Activated CD4-positive, alpha-beta T cell treated with anti-CD3 and anti-CD28 coated beads, Interleukin-2, amount 10 ng/mL, durations not matched to agents 7 days and 5 days (primary cell): Measurements from ENCODE around the gene ITPR1. TPM values are rescaled to one million over a fixed set of nuclear protein-coding genes. Genes with fewer than 3 reads are reported as not detected.

Experiments
- CTCF ChIA-PET: fragments of 350-600 bp; sonication (Branson Sonifier 250); formaldehyde crosslinking; loops from one replicate; lab custom pipeline; 2021; ENCODE audit warnings: antibody characterized with exemption; lab: Charles Lee
- POLR2A ChIA-PET: fragments of 350-600 bp; sonication (Branson Sonifier 250); formaldehyde crosslinking; loops from one replicate; lab custom pipeline; 2021; ENCODE audit warnings: antibody characterized with exemption; lab: Charles Lee
- DNase-seq: peaks from one replicate; pipeline ENCODE4 v3.0.0-alpha.2; 2020
- H3K27ac Mint-ChIP-seq: one replicate; pipeline ENCODE4 v1.8.0; 2021; ENCODE audit warnings: mild to moderate bottlenecking, moderate library complexity, mixed read lengths
- H3K27me3 Mint-ChIP-seq: one replicate; pipeline ENCODE4 v1.8.0; 2021; ENCODE audit warnings: mixed read lengths
- H3K36me3 Mint-ChIP-seq: one replicate; pipeline ENCODE4 v1.8.0; 2021; ENCODE audit warnings: low read depth, mixed read lengths
- H3K4me1 Mint-ChIP-seq: one replicate; pipeline ENCODE4 v1.8.0; 2021; ENCODE audit warnings: mixed read lengths
- H3K4me3 Mint-ChIP-seq: one replicate; pipeline ENCODE4 v1.8.0; 2021; ENCODE audit warnings: mild to moderate bottlenecking, moderate library complexity, mixed read lengths
- H3K9me3 Mint-ChIP-seq: one replicate; pipeline ENCODE4 v1.8.0; 2021; ENCODE audit warnings: mixed read lengths
- total RNA-seq, 2 experiments: library from RNA; stranded (reverse); gene quantifications; one replicate each; pipeline ENCODE4 v1.2.3, GENCODE V29; 2021

The ITPR1 gene
- total RNA-seq, 2 experiments from 2014 or later = 42.3 to 44.7 TPM

GRCh38 chr3:4684117-4684516, 191.0 kb downstream of the ITPR1 start:
- ChIA-PET CTCF (interaction anchor here (0.9 to 2.1 kb wide), 4 partner anchors 10 to 333 kb away, joined by 3 to 7 read pairs (median 3); no protein-coding TSS in a partner anchor), POLR2A (no interaction called here)
- Mint-ChIP-seq H3K4me3 (no peak overlapping the region), H3K4me1 (peaks cover 7% of the 10 kb centered on the region), H3K27me3 (no peaks in the 10 kb centered on the region), H3K27ac (no peak overlapping the region), H3K36me3 (peaks cover 54% of the 10 kb centered on the region), H3K9me3 (no peaks in the 10 kb centered on the region)
- no peak for DNase-seq

GRCh38 chr3:4684976-4685375, 191.8 kb downstream of the ITPR1 start:
- CTCF ChIA-PET = interaction anchor here (0.6 to 2.1 kb wide), 4 partner anchors 11 to 334 kb away, joined by 3 to 7 read pairs (median 3); no protein-coding TSS in a partner anchor
- POLR2A ChIA-PET = no interaction called here
- no peak overlapping the region for H3K27ac Mint-ChIP-seq
- no peaks in the 10 kb centered on the region for H3K27me3 Mint-ChIP-seq
- H3K36me3 Mint-ChIP-seq = peaks cover 57% of the 10 kb centered on the region
- no peak for DNase-seq
- peaks cover 3% of the 10 kb centered on the region for H3K9me3 Mint-ChIP-seq
- no peak overlapping the region for H3K4me3 Mint-ChIP-seq
- peaks cover 7% of the 10 kb centered on the region for H3K4me1 Mint-ChIP-seq

GRCh38 chr3:4685673-4686345, 192.7 kb downstream of the ITPR1 start:
- no peaks in the 10 kb centered on the region for H3K27me3 Mint-ChIP-seq
- DNase-seq = no peak
- H3K27ac Mint-ChIP-seq = no peak overlapping the region
- POLR2A ChIA-PET = no interaction called here
- CTCF ChIA-PET = interaction anchor here (0.6 to 1.7 kb wide), 3 partner anchors 25 to 897 kb away, joined by 3 to 4 read pairs (median 3); no protein-coding TSS in a partner anchor
- H3K9me3 Mint-ChIP-seq = peaks cover 3% of the 10 kb centered on the region
- no peak overlapping the region for H3K4me3 Mint-ChIP-seq
- H3K4me1 Mint-ChIP-seq = peaks cover 7% of the 10 kb centered on the region
- peaks cover 59% of the 10 kb centered on the region for H3K36me3 Mint-ChIP-seq

GRCh38 chr3:4686619-4687018, 193.5 kb downstream of the ITPR1 start:
- no peak overlapping the region for H3K27ac Mint-ChIP-seq

DNA sequence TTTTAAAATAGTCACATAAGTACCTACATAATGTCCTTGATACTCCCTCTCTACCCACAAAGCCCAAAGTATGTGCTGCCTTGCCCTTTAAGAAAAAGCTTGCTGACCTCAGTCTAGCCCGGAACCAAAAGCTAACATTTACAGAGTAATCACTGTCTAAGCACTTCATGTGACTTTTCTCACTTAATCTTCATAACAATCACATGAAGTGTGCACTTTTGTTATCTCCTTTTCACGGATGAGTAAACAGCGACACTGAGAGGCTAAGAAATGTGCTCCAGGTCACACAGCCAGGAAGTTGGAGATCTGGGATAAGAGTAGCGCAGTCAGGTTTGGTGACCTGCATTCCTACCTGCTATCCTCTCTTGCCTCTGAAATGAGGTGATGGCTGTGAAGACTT, 194.0 kb downstream of the ITPR1 start:
- no peaks in the 10 kb centered on the region for H3K27me3 Mint-ChIP-seq

More at GRCh38 chr3:4686619-4687018, 193.5 kb downstream of the ITPR1 start:
- Mint-ChIP-seq H3K4me3 (no peak overlapping the region), H3K36me3 (peaks cover 64% of the 10 kb centered on the region), H3K27me3 (no peaks in the 10 kb centered on the region), H3K4me1 (peaks cover 7% of the 10 kb centered on the region), H3K9me3 (peaks cover 3% of the 10 kb centered on the region)
- ChIA-PET CTCF (interaction anchor here (1.7 kb wide), 1 partner anchor 25 kb away, joined by 4 read pairs; no protein-coding TSS in a partner anchor), POLR2A (no interaction called here)
- DNase-seq = no peak

GRCh38 chr3:4687596-4687995, 194.4 kb downstream of the ITPR1 start:
- H3K9me3 Mint-ChIP-seq = peaks cover 3% of the 10 kb centered on the region
- H3K4me3 Mint-ChIP-seq = no peak overlapping the region
- peaks cover 7% of the 10 kb centered on the region for H3K4me1 Mint-ChIP-seq
- H3K36me3 Mint-ChIP-seq = peaks cover 70% of the 10 kb centered on the region
- POLR2A ChIA-PET = no interaction called here
- H3K27ac Mint-ChIP-seq = no peak overlapping the region
- DNase-seq = no peak
- no peaks in the 10 kb centered on the region for H3K27me3 Mint-ChIP-seq
- CTCF ChIA-PET = no interaction called here

More for the DNA sequence above, 194.0 kb downstream of the ITPR1 start:
- Mint-ChIP-seq H3K36me3 (peaks cover 66% of the 10 kb centered on the region), H3K27ac (no peak overlapping the region), H3K4me1 (peaks cover 7% of the 10 kb centered on the region), H3K4me3 (no peak overlapping the region), H3K9me3 (peaks cover 3% of the 10 kb centered on the region)
- DNase-seq = no peak
- POLR2A ChIA-PET = no interaction called here
- CTCF ChIA-PET = interaction anchor here (1.7 kb wide), 1 partner anchor 24 kb away, joined by 4 read pairs; no protein-coding TSS in a partner anchor

DNA sequence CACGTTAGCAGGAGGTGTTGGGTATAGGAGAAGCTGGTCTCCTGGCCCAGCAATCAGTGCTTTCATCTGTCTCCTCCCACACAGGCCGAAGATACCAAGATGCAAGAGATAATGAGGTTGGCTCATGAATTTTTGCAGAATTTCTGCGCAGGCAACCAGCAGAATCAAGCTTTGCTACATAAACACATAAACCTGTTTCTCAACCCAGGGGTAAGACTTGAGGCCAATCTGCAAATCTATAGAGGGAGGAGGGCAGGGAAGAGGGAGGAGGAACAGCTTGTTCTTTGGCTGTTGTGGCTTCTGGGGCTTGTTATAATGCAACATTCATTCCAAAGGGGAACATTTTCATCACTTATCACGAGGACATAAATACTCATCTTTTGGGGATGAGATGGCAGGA, 195.3 kb downstream of the ITPR1 start:
- ChIA-PET CTCF (no interaction called here), POLR2A (no interaction called here)
- Mint-ChIP-seq H3K4me3 (no peak overlapping the region), H3K27ac (no peak overlapping the region), H3K36me3 (peaks cover 70% of the 10 kb centered on the region), H3K9me3 (peaks cover 3% of the 10 kb centered on the region), H3K4me1 (peaks cover 6% of the 10 kb centered on the region), H3K27me3 (no peaks in the 10 kb centered on the region)
- no peak for DNase-seq

DNA sequence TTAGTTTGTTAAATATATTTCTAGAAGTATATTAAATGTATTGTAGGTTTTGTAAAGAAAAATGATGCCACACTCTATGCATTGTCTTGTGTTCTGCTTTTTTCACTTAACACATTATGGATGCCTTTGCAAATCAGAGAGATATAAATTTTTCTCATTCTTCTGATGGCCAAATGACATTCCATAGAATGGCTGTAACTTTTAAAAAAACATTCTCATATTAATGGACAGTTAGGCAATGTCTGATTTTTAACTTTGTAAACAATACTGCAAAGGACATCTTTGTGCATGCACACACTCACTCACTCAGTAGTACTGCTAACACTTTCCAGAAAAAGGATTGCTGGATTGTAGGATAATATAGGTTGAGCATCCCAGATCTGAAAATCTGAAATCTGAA, 195.9 kb downstream of the ITPR1 start:
- Mint-ChIP-seq H3K4me3 (no peak overlapping the region), H3K27ac (no peak overlapping the region), H3K4me1 (peaks cover 1% of the 10 kb centered on the region), H3K36me3 (peaks cover 67% of the 10 kb centered on the region), H3K9me3 (peaks cover 3% of the 10 kb centered on the region), H3K27me3 (no peaks in the 10 kb centered on the region)
- POLR2A ChIA-PET = no interaction called here
- DNase-seq = no peak
- CTCF ChIA-PET = no interaction called here

- Mint-ChIP-seq H3K27me3 (no peaks in the 10 kb centered on the region), H3K4me1 (no peaks in the 10 kb centered on the region), H3K4me3 (no peak overlapping the region), H3K27ac (no peak overlapping the region), H3K9me3 (peaks cover 3% of the 10 kb centered on the region), H3K36me3 (peaks cover 63% of the 10 kb centered on the region)
- POLR2A ChIA-PET = no interaction called here
- CTCF ChIA-PET = interaction anchor here (1.0 kb wide), 1 partner anchor 36 kb away, joined by 5 read pairs; no protein-coding TSS in a partner anchor
- DNase-seq = no peak
These were observed 197.1 kb downstream of the ITPR1 start for GRCh38 chr3:4690277-4690676.

DNA sequence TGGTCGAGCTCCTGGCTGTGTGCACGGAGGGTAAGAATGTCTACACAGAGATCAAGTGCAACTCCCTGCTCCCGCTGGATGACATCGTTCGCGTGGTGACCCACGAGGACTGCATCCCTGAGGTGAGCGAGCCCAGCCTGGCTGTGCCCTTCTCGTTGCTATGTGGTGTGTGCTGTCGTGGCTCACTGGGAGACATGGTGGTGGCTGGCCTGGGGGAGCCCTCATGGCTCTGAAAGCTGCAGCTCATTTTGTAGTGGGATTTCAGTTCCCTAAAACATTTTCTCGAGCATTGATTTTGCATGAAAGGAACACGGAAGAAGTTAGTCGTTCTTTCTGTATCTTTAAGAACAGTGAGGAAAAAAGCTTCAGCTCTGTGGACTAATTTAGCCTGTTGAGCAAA, 200.5 kb downstream of the ITPR1 start:
- Mint-ChIP-seq H3K4me1 (peaks cover 3% of the 10 kb centered on the region), H3K9me3 (peaks cover 3% of the 10 kb centered on the region), H3K36me3 (peaks cover 45% of the 10 kb centered on the region), H3K27me3 (no peaks in the 10 kb centered on the region), H3K4me3 (no peak overlapping the region), H3K27ac (no peak overlapping the region)
- no peak for DNase-seq
- ChIA-PET POLR2A (no interaction called here), CTCF (interaction anchor here (1.1 kb wide), 1 partner anchor 361 kb away, joined by 3 read pairs; no protein-coding TSS in a partner anchor)

DNA sequence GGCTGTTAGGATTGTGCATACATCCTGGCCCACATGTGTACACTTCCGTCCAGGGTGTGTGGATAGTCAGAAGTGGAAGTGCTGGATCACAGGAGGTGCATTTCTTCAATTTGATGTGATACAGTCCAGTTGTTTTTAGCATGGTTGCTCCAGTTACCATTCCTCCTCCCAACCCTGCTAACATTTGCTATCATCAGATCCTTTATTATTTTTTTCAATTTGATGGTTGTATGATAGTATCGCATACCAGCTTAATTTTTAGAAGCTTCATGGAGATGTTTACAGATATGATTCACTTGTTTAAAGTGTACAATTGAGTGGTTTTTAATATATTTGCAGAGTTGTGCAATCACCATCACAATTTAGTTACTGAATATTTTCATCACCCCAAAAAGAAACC, 202.7 kb downstream of the ITPR1 start:
- no peaks in the 10 kb centered on the region for H3K9me3 Mint-ChIP-seq
- H3K27ac Mint-ChIP-seq = no peak overlapping the region
- H3K36me3 Mint-ChIP-seq = peaks cover 43% of the 10 kb centered on the region
- no peaks in the 10 kb centered on the region for H3K27me3 Mint-ChIP-seq
- CTCF ChIA-PET = interaction anchor here (1.1 kb wide), 1 partner anchor 16 kb away, joined by 5 read pairs; no protein-coding TSS in a partner anchor
- POLR2A ChIA-PET = no interaction called here
- H3K4me1 Mint-ChIP-seq = peaks cover 3% of the 10 kb centered on the region
- H3K4me3 Mint-ChIP-seq = no peak overlapping the region
- DNase-seq = no peak

DNA sequence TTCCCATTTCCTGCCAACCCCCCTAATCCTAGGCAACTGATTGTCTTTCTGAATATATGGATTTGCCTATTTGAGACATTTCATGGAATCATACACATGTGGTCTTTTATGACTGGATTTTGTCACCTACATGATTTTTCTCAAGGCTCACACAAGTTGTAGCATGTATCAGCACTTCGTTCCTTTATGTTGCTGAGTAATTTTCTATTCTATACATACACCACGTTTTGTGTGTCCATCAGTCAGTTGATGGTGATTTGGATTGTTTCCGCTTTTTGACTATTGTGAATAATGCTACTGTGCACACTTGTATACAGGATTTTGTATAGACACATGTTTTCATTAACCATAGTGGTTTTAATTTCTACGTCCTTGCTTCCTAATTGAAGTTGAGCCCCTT, 203.1 kb downstream of the ITPR1 start:
- peak overlapping the region; percentile 42 for H3K27ac Mint-ChIP-seq
- H3K4me1 Mint-ChIP-seq = peaks cover 3% of the 10 kb centered on the region
- no peaks in the 10 kb centered on the region for H3K27me3 Mint-ChIP-seq
- no peak overlapping the region for H3K4me3 Mint-ChIP-seq
- peaks cover 39% of the 10 kb centered on the region for H3K36me3 Mint-ChIP-seq
- H3K9me3 Mint-ChIP-seq = no peaks in the 10 kb centered on the region
- POLR2A ChIA-PET = no interaction called here
- CTCF ChIA-PET = interaction anchor here (1.1 to 1.4 kb wide), 2 partner anchors 15 to 26 kb away, joined by 3 to 5 read pairs; no protein-coding TSS in a partner anchor
- DNase-seq = no peak

DNA sequence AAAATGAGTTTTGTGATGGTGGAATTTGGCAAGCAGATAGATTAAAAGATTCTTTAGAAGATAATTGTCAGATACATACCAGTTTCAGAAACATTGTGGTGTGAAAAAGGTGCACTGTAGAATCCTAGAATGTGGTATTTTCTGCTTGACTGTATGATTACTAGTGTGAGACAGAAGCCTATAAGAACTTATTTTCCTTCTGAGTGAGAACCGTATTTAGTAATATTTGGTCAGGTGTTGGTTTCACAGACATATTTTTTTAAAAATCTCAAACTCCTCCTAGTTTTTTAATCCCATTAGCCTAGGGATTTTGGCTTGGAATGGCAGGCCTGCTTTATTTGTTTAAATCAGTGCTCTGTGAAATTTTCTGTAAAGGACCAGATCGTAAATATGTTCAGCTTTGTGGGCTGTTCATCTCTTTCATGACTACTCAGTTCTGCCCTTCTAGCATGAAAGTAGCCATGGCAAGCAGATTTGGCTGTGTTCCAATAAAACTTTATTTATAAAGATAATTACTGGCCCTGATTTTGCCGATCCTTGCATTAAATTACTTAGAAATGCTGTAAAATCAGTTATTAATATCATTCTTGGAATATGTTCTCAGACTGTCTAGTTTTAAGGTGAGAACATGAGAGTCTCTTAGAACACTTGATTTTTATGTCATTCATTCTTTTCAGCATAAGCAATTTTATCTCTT, 205.1 kb downstream of the ITPR1 start:
- Mint-ChIP-seq H3K27me3 (no peaks in the 10 kb centered on the region), H3K27ac (no peak overlapping the region), H3K9me3 (no peaks in the 10 kb centered on the region), H3K36me3 (peaks cover 39% of the 10 kb centered on the region), H3K4me3 (no peak overlapping the region), H3K4me1 (peaks cover 12% of the 10 kb centered on the region)
- CTCF ChIA-PET = no interaction called here
- no peak for DNase-seq
- POLR2A ChIA-PET = no interaction called here
